ENCODE results near the gene AFF3. TPM values are rescaled to one million over a fixed set of nuclear protein-coding genes. Genes with fewer than 3 reads are reported as not detected.

The AFF3 gene
- total RNA-seq, 2 experiments from 2014 or later, result 3.1 to 3.5 TPM

- no peaks in the 10 kb centered on the region for H3K9me3 Mint-ChIP-seq
- ChIA-PET CTCF (no interaction called here), POLR2A (no interaction called here)
Measured at GRCh38 chr2:99857372-99857771, 285.0 kb downstream of the AFF3 start.

GRCh38 chr2:99856119-99856518 lies 286.3 kb downstream of the AFF3 start:
- intact Hi-C loops (cut with micrococcal nuclease), result no loop called here
- TF ChIP-seq CTCF (IDR thresholded peaks at IDR 0.05), result no peak
- Mint-ChIP-seq H3K27ac (no peak overlapping the region), H3K27me3 (no peaks in the 10 kb centered on the region), H3K9me3 (no peaks in the 10 kb centered on the region), H3K36me3 (ENCODE audit: low read depth) (no peaks in the 10 kb centered on the region), H3K4me1 (ENCODE audit: low read depth) (peaks cover 7% of the 10 kb centered on the region), H3K4me3 (no peak overlapping the region)
- DNase-seq (no peak), ATAC-seq (no peak)
- ChIA-PET CTCF (no interaction called here), POLR2A (no interaction called here)

More at GRCh38 chr2:99857372-99857771, 285.0 kb downstream of the AFF3 start:
- Mint-ChIP-seq H3K4me1 (ENCODE audit: low read depth) (peaks cover 19% of the 10 kb centered on the region), H3K27me3 (no peaks in the 10 kb centered on the region), H3K36me3 (ENCODE audit: low read depth) (no peaks in the 10 kb centered on the region), H3K4me3 (no peak overlapping the region), H3K27ac (no peak overlapping the region)
- ATAC-seq (no peak), DNase-seq (no peak)
- no peak for TF ChIP-seq CTCF (IDR thresholded peaks at IDR 0.05)
- intact Hi-C loops (cut with micrococcal nuclease), result no loop called here

GRCh38 chr2:99854236-99854852 lies 288.0 kb downstream of the AFF3 start:
- intact Hi-C loops (cut with micrococcal nuclease), result no loop called here
- POLR2A ChIA-PET, result no interaction called here
- H3K4me3 Mint-ChIP-seq, result no peak overlapping the region
- ATAC-seq (no peak), DNase-seq (no peak)
- no peaks in the 10 kb centered on the region for H3K9me3 Mint-ChIP-seq
- H3K27ac Mint-ChIP-seq, result no peak overlapping the region
- TF ChIP-seq CTCF (IDR thresholded peaks at IDR 0.05), result no peak
- CTCF ChIA-PET, result no interaction called here
- no peaks in the 10 kb centered on the region for H3K4me1 Mint-ChIP-seq (ENCODE audit: low read depth)
- H3K36me3 Mint-ChIP-seq (ENCODE audit: low read depth), result no peaks in the 10 kb centered on the region
- no peaks in the 10 kb centered on the region for H3K27me3 Mint-ChIP-seq

- Mint-ChIP-seq H3K27me3 (no peaks in the 10 kb centered on the region), H3K36me3 (ENCODE audit: low read depth) (no peaks in the 10 kb centered on the region), H3K4me3 (no peak overlapping the region), H3K4me1 (ENCODE audit: low read depth) (no peaks in the 10 kb centered on the region), H3K27ac (no peak overlapping the region), H3K9me3 (no peaks in the 10 kb centered on the region)
- no peak for TF ChIP-seq CTCF (IDR thresholded peaks at IDR 0.05)
- intact Hi-C loops (cut with micrococcal nuclease), result no loop called here
- POLR2A ChIA-PET, result no interaction called here
- no peak for DNase-seq
- CTCF ChIA-PET, result no interaction called here
- no peak for ATAC-seq
Measured at GRCh38 chr2:99852956-99853355, 289.4 kb downstream of the AFF3 start.

- no peaks in the 10 kb centered on the region for H3K4me1 Mint-ChIP-seq (ENCODE audit: low read depth)
- ATAC-seq (no peak), DNase-seq (no peak)
- H3K36me3 Mint-ChIP-seq (ENCODE audit: low read depth), result no peaks in the 10 kb centered on the region
- H3K27ac Mint-ChIP-seq, result no peak overlapping the region
- intact Hi-C loops (cut with micrococcal nuclease), result no loop called here
- POLR2A ChIA-PET, result no interaction called here
- H3K9me3 Mint-ChIP-seq, result no peaks in the 10 kb centered on the region
- no peak for TF ChIP-seq CTCF (IDR thresholded peaks at IDR 0.05)
- no peaks in the 10 kb centered on the region for H3K27me3 Mint-ChIP-seq
- CTCF ChIA-PET, result no interaction called here
- H3K4me3 Mint-ChIP-seq, result no peak overlapping the region
Measured at GRCh38 chr2:99852376-99852934, 289.9 kb downstream of the AFF3 start.

Measured in activated CD8-positive, alpha-beta T cell treated with anti-CD3 and anti-CD28 coated beads for 36 hours (primary cell).